ENCODE data around the gene TSTD2. TPM values are rescaled to one million over a fixed set of nuclear protein-coding genes. Genes with fewer than 3 reads are reported as not detected.
"Not testable (repeated sequence)": the region's sequence is repeated elsewhere in the genome, so short reads cannot be mapped to it uniquely, and the experiment has no call there.

Gene TSTD2
- total and polyA plus RNA-seq, 5 donors from 2014 or later: 5.5 to 21.5 (median 9.4) TPM

DNA sequence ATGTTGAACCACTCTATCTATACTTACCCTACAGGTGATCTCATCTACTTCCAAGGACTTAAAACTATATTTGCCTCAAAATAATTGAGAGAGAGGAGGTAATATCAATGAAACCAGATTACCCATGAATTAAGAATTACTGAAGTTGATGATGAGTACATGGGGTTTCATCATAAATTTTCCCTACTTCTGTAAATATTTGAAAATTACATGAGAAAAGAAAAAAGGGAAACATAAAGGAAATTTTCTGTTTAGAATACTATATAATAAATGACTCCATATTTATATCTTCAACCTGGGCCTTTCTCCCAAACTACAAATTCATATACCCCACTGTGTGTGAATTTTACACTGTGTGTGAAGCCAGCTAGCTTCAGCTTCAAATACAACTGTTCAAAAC is 2.6 kb downstream of the TSTD2 start:
- H3K27me3 Mint-ChIP-seq: peaks cover 5% of the 10 kb centered on the region
- no peak for ATAC-seq (ENCODE audit: low read depth in 2 of 2)
- no peaks in the 10 kb centered on the region for H3K27me3 ChIP-seq (ENCODE audit: control insufficient read depth, insufficient read depth, low read length)
- no peak overlapping the region for H3K27ac Mint-ChIP-seq
- H3K9me3 ChIP-seq (ENCODE audit: control insufficient read depth in 2 of 2, low read length in 2 of 2): no peaks in the 10 kb centered on the region
- H3K36me3 ChIP-seq (ENCODE audit: control insufficient read depth, insufficient read depth, low read length): peaks cover 6% of the 10 kb centered on the region
- H3K4me3 Mint-ChIP-seq: peak overlapping the region in 1 of 4 donors; percentile 70
- H3K27ac ChIP-seq (ENCODE audit: insufficient read depth, low read length, poor library complexity, severe bottlenecking): no peak overlapping the region
- no peak for DNase-seq
- peaks cover 21 to 50% (median 31%) of the 10 kb centered on the region in 4 donors for H3K4me1 Mint-ChIP-seq
- H3K36me3 Mint-ChIP-seq: peaks cover 6% of the 10 kb centered on the region
- peaks cover 26% of the 10 kb centered on the region for H3K4me1 ChIP-seq (ENCODE audit: control insufficient read depth, insufficient read depth, low read length, poor library complexity, severe bottlenecking)
- no peak overlapping the region for H3K4me3 ChIP-seq (ENCODE audit: low read depth, low read length)
- no peaks in the 10 kb centered on the region for H3K9me3 Mint-ChIP-seq

DNA sequence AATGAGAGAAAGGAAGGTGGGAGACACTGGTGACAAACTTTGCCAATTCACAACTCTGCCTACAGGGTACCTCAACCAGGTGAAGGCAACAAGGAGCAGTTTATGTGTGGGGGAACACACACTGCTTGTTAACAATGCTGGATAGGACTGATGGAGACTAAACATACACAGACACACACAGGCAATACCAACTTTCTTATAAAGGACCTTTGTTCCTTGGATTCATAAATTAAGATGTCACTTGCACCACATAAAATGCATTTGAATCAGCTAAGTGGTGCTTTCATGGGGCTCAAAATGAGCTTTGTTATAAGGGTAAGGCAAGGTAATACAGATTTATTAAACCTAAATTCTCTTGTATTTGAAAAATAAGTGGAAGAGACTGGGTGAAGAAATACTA is 4.0 kb downstream of the TSTD2 start:
- peaks cover 11% of the 10 kb centered on the region for H3K4me1 ChIP-seq (ENCODE audit: control insufficient read depth, insufficient read depth, low read length, poor library complexity, severe bottlenecking)
- no peaks in the 10 kb centered on the region for H3K27me3 ChIP-seq (ENCODE audit: control insufficient read depth, insufficient read depth, low read length)
- Mint-ChIP-seq H3K27ac (peak overlapping the region in 1 of 3 donors; percentile 15), H3K27me3 (peaks cover 5% of the 10 kb centered on the region), H3K9me3 (no peaks in the 10 kb centered on the region), H3K36me3 (peaks cover 14% of the 10 kb centered on the region), H3K4me1 (peaks cover 14 to 36% (median 22%) of the 10 kb centered on the region in 4 donors), H3K4me3 (peak overlapping the region in 1 of 4 donors; percentile 70)
- DNase-seq (no peak), ATAC-seq (ENCODE audit: low read depth in 2 of 2) (no peak)
- H3K9me3 ChIP-seq (ENCODE audit: control insufficient read depth in 2 of 2, low read length in 2 of 2): no peaks in the 10 kb centered on the region
- no peak overlapping the region for H3K27ac ChIP-seq (ENCODE audit: insufficient read depth, low read length, poor library complexity, severe bottlenecking)
- H3K36me3 ChIP-seq (ENCODE audit: control insufficient read depth, insufficient read depth, low read length): peaks cover 19% of the 10 kb centered on the region
- no peak overlapping the region for H3K4me3 ChIP-seq (ENCODE audit: low read depth, low read length)

DNA sequence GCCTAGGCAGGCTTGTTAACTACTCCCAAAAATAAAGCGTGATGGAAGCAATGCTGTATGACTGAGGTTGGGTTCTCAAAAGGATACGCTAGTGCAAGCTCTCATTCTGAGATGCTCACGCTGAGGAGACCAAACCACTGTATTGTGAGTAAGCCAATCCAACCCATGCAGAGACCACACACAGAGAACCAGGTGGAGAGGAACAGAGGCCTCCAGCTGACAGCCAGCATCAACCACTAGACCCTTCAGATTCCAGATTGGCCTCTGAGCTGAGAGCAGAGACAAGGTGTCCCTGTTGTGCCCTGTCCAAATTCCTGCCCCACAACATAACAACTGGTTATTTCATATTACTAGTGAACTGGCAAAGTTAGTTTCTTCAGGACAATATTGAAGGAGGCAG is 4.5 kb downstream of the TSTD2 start:
- Histone ChIP-seq H3K4me3 (ENCODE audit: low read depth, low read length) (no peak overlapping the region), H3K27me3 (ENCODE audit: control insufficient read depth, insufficient read depth, low read length) (no peaks in the 10 kb centered on the region), H3K36me3 (ENCODE audit: control insufficient read depth, insufficient read depth, low read length) (peaks cover 19% of the 10 kb centered on the region), H3K9me3 (ENCODE audit: control insufficient read depth in 2 of 2, low read length in 2 of 2) (no peaks in the 10 kb centered on the region), H3K27ac (ENCODE audit: insufficient read depth, low read length, poor library complexity, severe bottlenecking) (no peak overlapping the region), H3K4me1 (ENCODE audit: control insufficient read depth, insufficient read depth, low read length, poor library complexity, severe bottlenecking) (peaks cover 11% of the 10 kb centered on the region)
- Mint-ChIP-seq H3K9me3 (no peaks in the 10 kb centered on the region), H3K27ac (peak overlapping the region in 1 of 3 donors; percentile 15), H3K4me3 (peak overlapping the region in 1 of 4 donors; percentile 70), H3K4me1 (peaks cover 13 to 34% (median 19%) of the 10 kb centered on the region in 4 donors), H3K27me3 (peaks cover 5% of the 10 kb centered on the region), H3K36me3 (peaks cover 18% of the 10 kb centered on the region)
- ATAC-seq (ENCODE audit: low read depth in 2 of 2) (no peak), DNase-seq (no peak)

DNA sequence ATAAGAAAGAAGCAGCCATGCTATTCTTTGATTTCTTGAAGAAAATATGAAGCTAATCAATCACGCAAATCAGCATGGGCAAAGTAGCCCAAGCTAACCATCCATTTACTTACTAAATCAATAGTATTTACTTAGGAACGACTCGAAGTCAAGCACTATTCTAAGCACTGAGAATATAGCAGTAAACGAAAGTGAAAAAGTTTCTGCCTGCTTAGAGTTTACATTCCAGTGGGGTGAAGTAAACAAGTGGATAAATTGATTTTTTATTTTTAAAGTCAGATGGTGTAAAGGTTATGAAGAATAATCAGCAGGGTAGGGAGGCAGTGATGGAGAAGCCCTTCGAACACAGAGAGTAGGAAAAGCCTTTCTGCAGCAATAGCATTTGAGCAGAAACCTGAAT is 5.5 kb downstream of the TSTD2 start:
- DNase-seq: no peak
- peaks cover 9% of the 10 kb centered on the region for H3K4me1 ChIP-seq (ENCODE audit: control insufficient read depth, insufficient read depth, low read length, poor library complexity, severe bottlenecking)
- H3K27me3 Mint-ChIP-seq: no peaks in the 10 kb centered on the region

DNA sequence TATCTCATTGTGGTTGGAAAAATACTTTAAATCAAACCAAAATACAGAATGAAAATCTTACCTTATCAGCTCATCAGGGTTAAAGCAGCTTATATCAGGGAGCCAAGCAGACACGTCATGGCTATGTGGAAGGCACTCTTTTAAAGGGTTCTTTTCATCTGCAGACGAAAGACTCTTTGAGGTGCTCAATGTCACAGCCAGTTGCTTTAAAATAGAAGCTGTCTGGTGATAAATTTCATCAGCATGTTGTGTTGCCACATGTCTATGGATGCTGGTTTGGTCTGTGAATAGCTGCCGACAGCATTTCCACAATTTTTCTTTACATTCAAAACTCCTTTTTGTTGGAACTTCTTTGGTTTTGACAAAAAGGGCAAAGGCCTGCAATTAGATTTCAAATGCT is 7.5 kb downstream of the TSTD2 start:
- Histone ChIP-seq H3K27me3 (ENCODE audit: control insufficient read depth, insufficient read depth, low read length) (no peaks in the 10 kb centered on the region), H3K36me3 (ENCODE audit: control insufficient read depth, insufficient read depth, low read length) (peaks cover 24% of the 10 kb centered on the region), H3K4me1 (ENCODE audit: control insufficient read depth, insufficient read depth, low read length, poor library complexity, severe bottlenecking) (no peaks in the 10 kb centered on the region), H3K4me3 (ENCODE audit: low read depth, low read length) (no peak overlapping the region), H3K27ac (ENCODE audit: insufficient read depth, low read length, poor library complexity, severe bottlenecking) (no peak overlapping the region), H3K9me3 (ENCODE audit: control insufficient read depth in 2 of 2, low read length in 2 of 2) (no peaks in the 10 kb centered on the region)
- no peak overlapping the region for H3K27ac Mint-ChIP-seq
- peaks cover 35% of the 10 kb centered on the region for H3K36me3 Mint-ChIP-seq
- DNase-seq (no peak), ATAC-seq (ENCODE audit: low read depth in 2 of 2) (no peak)
- H3K9me3 Mint-ChIP-seq: no peaks in the 10 kb centered on the region
- no peaks in the 10 kb centered on the region for H3K27me3 Mint-ChIP-seq
- H3K4me1 Mint-ChIP-seq: peaks cover 0 to 14% (median 14%) of the 10 kb centered on the region in 4 donors
- no peak overlapping the region for H3K4me3 Mint-ChIP-seq

More for the DNA sequence above, 5.5 kb downstream of the TSTD2 start:
- Histone ChIP-seq H3K27ac (ENCODE audit: insufficient read depth, low read length, poor library complexity, severe bottlenecking) (no peak overlapping the region), H3K9me3 (ENCODE audit: control insufficient read depth in 2 of 2, low read length in 2 of 2) (no peaks in the 10 kb centered on the region), H3K4me3 (ENCODE audit: low read depth, low read length) (no peak overlapping the region), H3K27me3 (ENCODE audit: control insufficient read depth, insufficient read depth, low read length) (no peaks in the 10 kb centered on the region), H3K36me3 (ENCODE audit: control insufficient read depth, insufficient read depth, low read length) (peaks cover 19% of the 10 kb centered on the region)
- H3K36me3 Mint-ChIP-seq: peaks cover 23% of the 10 kb centered on the region
- no peaks in the 10 kb centered on the region for H3K9me3 Mint-ChIP-seq
- peaks cover 11 to 29% (median 14%) of the 10 kb centered on the region in 4 donors for H3K4me1 Mint-ChIP-seq
- ATAC-seq (ENCODE audit: low read depth in 2 of 2): no peak
- no peak overlapping the region for H3K27ac Mint-ChIP-seq
- no peak overlapping the region for H3K4me3 Mint-ChIP-seq

DNA sequence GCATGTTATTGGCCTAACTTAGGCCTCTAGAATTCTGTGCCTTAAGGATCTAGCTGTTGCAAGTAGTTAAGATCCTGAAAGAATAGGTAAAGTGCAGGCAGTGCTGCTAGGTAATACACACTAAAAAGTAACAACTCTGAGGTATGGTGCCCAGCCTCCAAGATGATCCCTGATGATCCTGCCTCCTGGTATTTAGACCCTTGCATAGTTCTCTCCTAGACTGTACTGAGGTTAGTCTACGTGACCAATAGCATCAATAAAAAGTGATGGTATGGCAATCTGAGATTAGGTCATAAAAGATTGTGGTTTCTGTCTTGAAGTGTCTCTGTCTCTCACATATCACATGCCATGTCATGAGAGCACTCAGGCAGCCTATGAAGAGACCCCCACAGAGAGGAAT is 9.2 kb downstream of the TSTD2 start:
- H3K4me3 ChIP-seq (ENCODE audit: low read depth, low read length): no peak overlapping the region
- H3K9me3 Mint-ChIP-seq: no peaks in the 10 kb centered on the region
- H3K4me1 Mint-ChIP-seq: peaks cover 0 to 5% (median 4%) of the 10 kb centered on the region in 4 donors
- no peak overlapping the region for H3K27ac Mint-ChIP-seq
- ATAC-seq (ENCODE audit: low read depth in 2 of 2) (no peak), DNase-seq (no peak)
- no peak overlapping the region for H3K4me3 Mint-ChIP-seq
- H3K27me3 ChIP-seq (ENCODE audit: control insufficient read depth, insufficient read depth, low read length): no peaks in the 10 kb centered on the region
- peaks cover 40% of the 10 kb centered on the region for H3K36me3 Mint-ChIP-seq
- no peak overlapping the region for H3K27ac ChIP-seq (ENCODE audit: insufficient read depth, low read length, poor library complexity, severe bottlenecking)
- no peaks in the 10 kb centered on the region for H3K4me1 ChIP-seq (ENCODE audit: control insufficient read depth, insufficient read depth, low read length, poor library complexity, severe bottlenecking)
- no peaks in the 10 kb centered on the region for H3K27me3 Mint-ChIP-seq
- peaks cover 25% of the 10 kb centered on the region for H3K36me3 ChIP-seq (ENCODE audit: control insufficient read depth, insufficient read depth, low read length)
- no peaks in the 10 kb centered on the region for H3K9me3 ChIP-seq (ENCODE audit: control insufficient read depth in 2 of 2, low read length in 2 of 2)

DNA sequence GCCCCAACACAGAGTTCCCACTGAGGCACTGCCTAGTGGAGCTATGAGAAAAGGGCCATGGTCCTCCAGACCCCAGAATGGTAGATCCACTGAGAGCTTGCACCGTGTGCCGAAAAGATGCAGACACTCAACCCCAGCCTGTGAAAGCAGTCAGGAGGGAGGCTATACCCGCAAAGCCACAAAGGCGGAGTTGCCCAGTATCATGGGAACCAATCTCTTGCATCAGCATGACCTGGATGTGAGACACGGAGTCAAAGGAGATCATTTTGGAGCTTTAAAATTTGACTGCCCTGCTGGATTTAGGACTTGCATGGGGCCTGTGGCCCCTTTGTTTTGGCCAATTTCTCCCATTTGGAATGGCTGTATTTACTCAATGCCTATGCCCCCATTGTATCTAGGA is 10.7 kb downstream of the TSTD2 start:
- H3K27me3 Mint-ChIP-seq; H3K4me3 Mint-ChIP-seq; H3K27ac Mint-ChIP-seq; H3K27me3 ChIP-seq (ENCODE audit: control insufficient read depth, insufficient read depth, low read length); H3K9me3 Mint-ChIP-seq; H3K4me1 ChIP-seq (ENCODE audit: control insufficient read depth, insufficient read depth, low read length, poor library complexity, severe bottlenecking); ATAC-seq (ENCODE audit: low read depth in 2 of 2); DNase-seq; H3K4me1 Mint-ChIP-seq; H3K9me3 ChIP-seq (ENCODE audit: control insufficient read depth in 2 of 2, low read length in 2 of 2); H3K27ac ChIP-seq (ENCODE audit: insufficient read depth, low read length, poor library complexity, severe bottlenecking); H3K4me3 ChIP-seq (ENCODE audit: low read depth, low read length): not testable (repeated sequence)
- peaks cover 49% of the 10 kb centered on the region for H3K36me3 Mint-ChIP-seq
- peaks cover 25% of the 10 kb centered on the region for H3K36me3 ChIP-seq (ENCODE audit: control insufficient read depth, insufficient read depth, low read length)

DNA sequence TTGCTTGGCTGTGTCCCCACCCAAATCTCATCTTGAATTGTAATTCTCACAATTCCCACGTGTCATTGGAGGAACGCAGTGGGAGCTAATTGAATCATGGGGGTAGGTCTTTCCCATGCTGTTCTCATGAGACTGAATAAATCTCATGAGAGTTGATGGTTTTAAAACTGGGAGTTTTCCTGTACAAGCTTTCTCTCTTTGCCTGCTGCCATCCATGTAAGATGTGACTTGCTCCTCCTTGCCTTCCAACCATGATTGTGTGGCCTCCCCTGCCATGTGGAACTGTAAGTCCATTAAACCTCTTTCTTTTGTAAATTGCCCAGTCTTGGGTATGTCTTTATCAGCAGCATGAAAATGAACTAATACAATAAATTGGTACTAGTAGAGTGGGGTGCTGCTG is 13.1 kb downstream of the TSTD2 start:
- Mint-ChIP-seq H3K27ac (peak overlapping the region; percentile 0 to 60 (median 36)), H3K36me3 (peaks cover 52% of the 10 kb centered on the region), H3K4me1 (peaks cover 0 to 15% (median 10%) of the 10 kb centered on the region in 4 donors)
- not testable (repeated sequence) for H3K4me3 ChIP-seq (ENCODE audit: low read depth, low read length); DNase-seq; ATAC-seq (ENCODE audit: low read depth in 2 of 2); H3K9me3 Mint-ChIP-seq; H3K27me3 ChIP-seq (ENCODE audit: control insufficient read depth, insufficient read depth, low read length); H3K27ac ChIP-seq (ENCODE audit: insufficient read depth, low read length, poor library complexity, severe bottlenecking); H3K27me3 Mint-ChIP-seq; H3K4me1 ChIP-seq (ENCODE audit: control insufficient read depth, insufficient read depth, low read length, poor library complexity, severe bottlenecking); H3K4me3 Mint-ChIP-seq; H3K9me3 ChIP-seq (ENCODE audit: control insufficient read depth in 2 of 2, low read length in 2 of 2)
- peaks cover 18% of the 10 kb centered on the region for H3K36me3 ChIP-seq (ENCODE audit: control insufficient read depth, insufficient read depth, low read length)
